Measurements from ENCODE around the gene LRRC49.

DNA sequence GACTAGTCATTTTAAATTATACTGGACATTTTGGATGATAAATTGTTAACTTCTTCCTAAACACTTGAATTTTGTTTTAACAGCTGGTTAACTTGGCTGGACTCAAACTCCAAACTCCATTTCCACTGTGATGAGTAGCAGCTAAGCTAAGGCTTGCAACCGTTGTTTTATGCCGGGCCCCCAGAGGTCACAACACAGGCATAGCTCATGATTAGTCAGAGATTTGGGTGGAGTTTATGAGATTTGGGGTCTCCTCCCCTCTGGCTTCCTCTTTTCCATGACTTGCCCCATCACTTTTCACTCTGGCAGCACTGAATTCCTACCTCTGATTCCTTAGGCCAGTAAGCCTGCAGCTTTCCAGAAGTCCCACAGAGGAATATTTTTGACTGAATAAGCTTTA, 13.2 kb upstream of the LRRC49 start:
- TF ChIP-seq, protein P1, sequence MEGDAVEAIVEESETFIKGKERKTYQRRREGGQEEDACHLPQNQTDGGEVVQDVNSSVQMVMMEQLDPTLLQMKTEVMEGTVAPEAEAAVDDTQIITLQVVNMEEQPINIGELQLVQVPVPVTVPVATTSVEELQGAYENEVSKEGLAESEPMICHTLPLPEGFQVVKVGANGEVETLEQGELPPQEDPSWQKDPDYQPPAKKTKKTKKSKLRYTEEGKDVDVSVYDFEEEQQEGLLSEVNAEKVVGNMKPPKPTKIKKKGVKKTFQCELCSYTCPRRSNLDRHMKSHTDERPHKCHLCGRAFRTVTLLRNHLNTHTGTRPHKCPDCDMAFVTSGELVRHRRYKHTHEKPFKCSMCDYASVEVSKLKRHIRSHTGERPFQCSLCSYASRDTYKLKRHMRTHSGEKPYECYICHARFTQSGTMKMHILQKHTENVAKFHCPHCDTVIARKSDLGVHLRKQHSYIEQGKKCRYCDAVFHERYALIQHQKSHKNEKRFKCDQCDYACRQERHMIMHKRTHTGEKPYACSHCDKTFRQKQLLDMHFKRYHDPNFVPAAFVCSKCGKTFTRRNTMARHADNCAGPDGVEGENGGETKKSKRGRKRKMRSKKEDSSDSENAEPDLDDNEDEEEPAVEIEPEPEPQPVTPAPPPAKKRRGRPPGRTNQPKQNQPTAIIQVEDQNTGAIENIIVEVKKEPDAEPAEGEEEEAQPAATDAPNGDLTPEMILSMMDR (IDR thresholded peaks at IDR 0.05), result no peak
- TF ChIP-seq POLR2A (IDR thresholded peaks at IDR 0.05), result no peak
